Measurements from ENCODE around the gene STPG2.

STPG2 gene

GRCh38 chr4:98030059-98030458 lies 113.2 kb downstream of the STPG2 start:
- no peak for TF ChIP-seq FOXM1 (IDR thresholded peaks at IDR 0.05; ENCODE audit: borderline replicate concordance)
- no peak for TF ChIP-seq ARNT (IDR thresholded peaks at IDR 0.05)
- no peak for TF ChIP-seq SP1 (IDR thresholded peaks at IDR 0.05)
- TF ChIP-seq SUZ12 (IDR thresholded peaks at IDR 0.05), result no peak
- no peak for TF ChIP-seq TARDBP (IDR thresholded peaks at IDR 0.05)
- TF ChIP-seq FOXA1 (IDR thresholded peaks at IDR 0.05), result no peak
- TF ChIP-seq, protein P1, sequence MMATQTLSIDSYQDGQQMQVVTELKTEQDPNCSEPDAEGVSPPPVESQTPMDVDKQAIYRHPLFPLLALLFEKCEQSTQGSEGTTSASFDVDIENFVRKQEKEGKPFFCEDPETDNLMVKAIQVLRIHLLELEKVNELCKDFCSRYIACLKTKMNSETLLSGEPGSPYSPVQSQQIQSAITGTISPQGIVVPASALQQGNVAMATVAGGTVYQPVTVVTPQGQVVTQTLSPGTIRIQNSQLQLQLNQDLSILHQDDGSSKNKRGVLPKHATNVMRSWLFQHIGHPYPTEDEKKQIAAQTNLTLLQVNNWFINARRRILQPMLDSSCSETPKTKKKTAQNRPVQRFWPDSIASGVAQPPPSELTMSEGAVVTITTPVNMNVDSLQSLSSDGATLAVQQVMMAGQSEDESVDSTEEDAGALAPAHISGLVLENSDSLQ (IDR thresholded peaks at IDR 0.05), result no peak
- TF ChIP-seq FOXK2 (IDR thresholded peaks at IDR 0.05), result no peak
- no peak for TF ChIP-seq CTBP1 (IDR thresholded peaks at IDR 0.05; ENCODE audit: borderline replicate concordance)
- TF ChIP-seq NFRKB (IDR thresholded peaks at IDR 0.05), result no peak
- no peak for TF ChIP-seq ELF4 (IDR thresholded peaks at IDR 0.05)
- TF ChIP-seq BHLHE40 (IDR thresholded peaks at IDR 0.05; ENCODE audit: borderline replicate concordance), result no peak
- CTCF ChIA-PET, result interaction anchor here (0.7 kb wide), 1 partner anchor 16 kb away, joined by 3 read pairs; no protein-coding TSS in a partner anchor
- POLR2A ChIA-PET, result no interaction called here
- DNase-seq (ENCODE audit: extremely low spot score), result no peak

- POLR2A ChIA-PET, result no interaction called here
- no peak for TF ChIP-seq BHLHE40 (IDR thresholded peaks at IDR 0.05; ENCODE audit: borderline replicate concordance)
- CTCF ChIA-PET, result no interaction called here
- DNase-seq (ENCODE audit: extremely low spot score), result peak; percentile 10
These were observed 115.4 kb downstream of the STPG2 start for GRCh38 chr4:98027827-98028226.

DNA sequence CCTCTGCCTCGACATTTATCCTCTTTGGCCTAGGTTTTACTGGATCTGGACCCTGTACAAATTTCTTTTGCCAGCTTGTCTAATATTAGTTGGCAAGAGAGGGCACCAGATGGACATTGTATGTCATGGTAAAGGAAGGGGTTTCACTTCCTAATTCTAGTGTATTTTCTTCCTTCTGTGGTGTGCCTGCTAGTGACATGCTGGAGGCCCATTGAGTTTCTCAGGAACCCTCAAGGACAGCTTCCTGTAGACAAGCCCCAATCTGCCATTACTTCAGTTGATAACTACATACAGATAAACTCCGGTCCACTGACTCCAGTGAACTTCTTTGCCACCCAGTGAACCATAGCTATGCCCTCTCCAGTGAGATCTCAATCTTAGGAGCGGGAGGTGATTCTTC lies 116.9 kb downstream of the STPG2 start:
- TF ChIP-seq CTBP1 (IDR thresholded peaks at IDR 0.05; ENCODE audit: borderline replicate concordance) (no peak), HDGF (IDR thresholded peaks at IDR 0.05; ENCODE audit: borderline replicate concordance) (no peak), L3MBTL2 (conservative IDR thresholded peaks at IDR 0.05) (no peak), FOXA1 (IDR thresholded peaks at IDR 0.05) (no peak), ZNF384 (IDR thresholded peaks at IDR 0.05) (no peak), ARNT (IDR thresholded peaks at IDR 0.05) (no peak), FOXK2 (IDR thresholded peaks at IDR 0.05) (no peak), ELF4 (IDR thresholded peaks at IDR 0.05) (no peak), TARDBP (IDR thresholded peaks at IDR 0.05) (no peak), BHLHE40 (IDR thresholded peaks at IDR 0.05; ENCODE audit: borderline replicate concordance) (no peak), SP1 (IDR thresholded peaks at IDR 0.05) (no peak), NFRKB (IDR thresholded peaks at IDR 0.05) (no peak), SUZ12 (IDR thresholded peaks at IDR 0.05) (no peak), FOXM1 (IDR thresholded peaks at IDR 0.05; ENCODE audit: borderline replicate concordance) (no peak), LEF1 (IDR thresholded peaks at IDR 0.05; ENCODE audit: borderline replicate concordance) (no peak)
- TF ChIP-seq, protein P1 (IDR thresholded peaks at IDR 0.05), result no peak
- ChIA-PET CTCF (interaction anchor here (0.6 kb wide), 2 partner anchors 754 to 1844 kb away, joined by 3 to 6 read pairs; no protein-coding TSS in a partner anchor), POLR2A (no interaction called here)
- no peak for DNase-seq (ENCODE audit: extremely low spot score)

DNA sequence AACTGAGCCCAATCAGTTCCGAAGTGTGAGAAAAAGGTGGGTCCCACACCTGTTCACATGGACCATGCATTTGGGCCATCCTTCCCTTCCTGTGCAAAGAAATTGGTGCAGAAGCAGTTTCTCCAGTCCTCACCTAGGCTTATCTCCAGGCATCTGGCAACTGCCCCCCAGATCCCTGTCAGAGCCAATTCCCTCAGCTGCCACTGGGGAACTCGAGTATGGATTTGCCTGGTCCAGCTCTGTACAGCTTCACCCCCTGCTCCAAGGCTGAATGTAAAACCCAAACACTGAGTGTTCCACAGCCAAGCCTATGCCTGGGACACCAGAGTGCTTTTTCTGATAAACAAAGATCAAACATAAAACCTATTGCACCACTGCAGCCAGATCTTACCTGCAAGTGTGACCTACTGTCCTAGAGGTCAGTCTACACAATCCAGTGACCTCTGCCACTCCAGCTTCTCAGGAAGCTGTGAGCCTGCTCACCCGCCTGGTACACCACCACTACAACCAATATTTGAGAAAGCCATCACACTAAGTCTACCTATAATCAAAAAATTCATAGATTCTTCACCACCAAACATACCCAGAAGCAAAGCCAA lies 136.4 kb downstream of the STPG2 start:
- ChIA-PET POLR2A (no interaction called here), CTCF (no interaction called here)
- TF ChIP-seq BHLHE40 (IDR thresholded peaks at IDR 0.05; ENCODE audit: borderline replicate concordance), result no peak
- no peak for TF ChIP-seq FOXM1 (IDR thresholded peaks at IDR 0.05; ENCODE audit: borderline replicate concordance)
- TF ChIP-seq, protein P1 (IDR thresholded peaks at IDR 0.05), result no peak
- TF ChIP-seq SP1 (IDR thresholded peaks at IDR 0.05), result no peak
- TF ChIP-seq ZNF384 (IDR thresholded peaks at IDR 0.05), result no peak
- no peak for TF ChIP-seq CTBP1 (IDR thresholded peaks at IDR 0.05; ENCODE audit: borderline replicate concordance)
- TF ChIP-seq L3MBTL2 (conservative IDR thresholded peaks at IDR 0.05), result no peak
- TF ChIP-seq ELF4 (IDR thresholded peaks at IDR 0.05), result no peak
- no peak for TF ChIP-seq TARDBP (IDR thresholded peaks at IDR 0.05)
- TF ChIP-seq FOXA1 (IDR thresholded peaks at IDR 0.05), result no peak
- no peak for TF ChIP-seq ARNT (IDR thresholded peaks at IDR 0.05)
- TF ChIP-seq FOXK2 (IDR thresholded peaks at IDR 0.05), result no peak
- TF ChIP-seq SUZ12 (IDR thresholded peaks at IDR 0.05), result no peak
- no peak for TF ChIP-seq LEF1 (IDR thresholded peaks at IDR 0.05; ENCODE audit: borderline replicate concordance)
- TF ChIP-seq HDGF (IDR thresholded peaks at IDR 0.05; ENCODE audit: borderline replicate concordance), result no peak
- no peak for TF ChIP-seq NFRKB (IDR thresholded peaks at IDR 0.05)
- no peak for DNase-seq (ENCODE audit: extremely low spot score)

- DNase-seq (ENCODE audit: extremely low spot score), result no peak
- ChIA-PET POLR2A (no interaction called here), CTCF (no interaction called here)
- TF ChIP-seq L3MBTL2 (conservative IDR thresholded peaks at IDR 0.05) (no peak), FOXM1 (IDR thresholded peaks at IDR 0.05; ENCODE audit: borderline replicate concordance) (no peak), FOXK2 (IDR thresholded peaks at IDR 0.05) (no peak), SUZ12 (IDR thresholded peaks at IDR 0.05) (no peak), ZNF384 (IDR thresholded peaks at IDR 0.05) (no peak), HDGF (IDR thresholded peaks at IDR 0.05; ENCODE audit: borderline replicate concordance) (no peak), ELF4 (IDR thresholded peaks at IDR 0.05) (no peak), BHLHE40 (IDR thresholded peaks at IDR 0.05; ENCODE audit: borderline replicate concordance) (no peak)
- TF ChIP-seq, protein P1 (IDR thresholded peaks at IDR 0.05), result no peak
These were observed 137.2 kb downstream of the STPG2 start for GRCh38 chr4:98006060-98006459.

DNA sequence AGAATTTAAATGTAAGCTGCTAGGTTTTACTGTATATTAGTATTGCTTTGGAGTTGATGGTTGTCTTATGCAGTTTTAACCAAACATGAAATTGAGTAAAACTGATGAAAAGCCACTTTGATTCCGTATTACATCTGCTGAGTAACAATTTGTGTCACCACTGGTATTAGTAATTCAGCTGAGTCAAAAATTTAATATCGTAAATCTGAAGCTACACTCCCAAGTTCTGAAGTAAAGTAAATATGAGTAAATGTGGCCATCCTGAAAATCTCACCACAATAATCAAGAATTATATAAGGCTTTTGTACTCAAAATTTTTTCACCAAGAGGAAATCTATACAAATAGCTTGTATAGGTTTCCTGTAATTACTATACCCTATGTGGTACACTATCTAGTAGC lies 142.3 kb downstream of the STPG2 start:
- ChIA-PET CTCF (no interaction called here), POLR2A (no interaction called here)
- DNase-seq (ENCODE audit: extremely low spot score), result no peak

More for the DNA sequence above, 142.3 kb downstream of the STPG2 start:
- no peak for TF ChIP-seq TARDBP (IDR thresholded peaks at IDR 0.05)
- TF ChIP-seq BHLHE40 (IDR thresholded peaks at IDR 0.05; ENCODE audit: borderline replicate concordance), result no peak

Measured in HEK293T (cell line).